HepG2 (cell line): ENCODE data around the gene SYPL1. TPM values are rescaled to one million over a fixed set of nuclear protein-coding genes. Genes with fewer than 3 reads are reported as not detected.

Experiments used
- ATF2 ChIP-seq: sonication (generic); formaldehyde crosslinking; IDR thresholded peaks from 2 replicates; pipeline ENCODE4 v1.4.0; 2020; ENCODE audit warnings: missing genetic modification reagents
- EP300 ChIP-seq, 3 experiments: sonication (generic) in 1 of 3; formaldehyde crosslinking in 1 of 3; IDR thresholded peaks; 2 replicates each; pipeline versions ENCODE4 v1.5.1 to v1.6.1; 2011 to 2020; ENCODE audit warnings: low read depth in 2 of 3, low read length in 2 of 3, borderline replicate concordance in 1 of 3, improper control_type of control experiment in 1 of 3, mild to moderate bottlenecking in 1 of 3, missing genetic modification reagents in 1 of 3, moderate library complexity in 1 of 3
- FOXJ3 ChIP-seq: sonication (generic); formaldehyde crosslinking; IDR thresholded peaks from 2 replicates; pipeline ENCODE4 v1.4.0; 2020; ENCODE audit warnings: missing genetic modification reagents, mild to moderate bottlenecking, borderline replicate concordance
- FOXP4 ChIP-seq: sonication (generic); formaldehyde crosslinking; IDR thresholded peaks from 2 replicates; pipeline ENCODE4 v1.4.0; 2020; ENCODE audit warnings: missing genetic modification reagents
- NCOA2 ChIP-seq: sonication (generic); formaldehyde crosslinking; IDR thresholded peaks from 2 replicates; pipeline ENCODE4 v1.8.0; 2022; ENCODE audit warnings: inconsistent platforms
- NFYB ChIP-seq: sonication (generic); formaldehyde crosslinking; IDR thresholded peaks from 2 replicates; pipeline ENCODE4 v1.4.0; 2020; ENCODE audit warnings: missing genetic modification reagents
- PPARG ChIP-seq: conservative IDR thresholded peaks from 2 replicates; pipeline ENCODE4 v1.6.1; 2016; ENCODE audit warnings: missing biosample characterization, missing genetic modification reagents
- RFXAP ChIP-seq: sonication (generic); formaldehyde crosslinking; IDR thresholded peaks from 2 replicates; pipeline ENCODE4 v1.4.0; 2020; ENCODE audit warnings: missing genetic modification reagents, borderline replicate concordance
- SAP130 ChIP-seq: IDR thresholded peaks from 2 replicates; pipeline ENCODE4 v1.6.1; 2016; ENCODE audit warnings: low read depth
- TFDP2 ChIP-seq: sonication (generic); formaldehyde crosslinking; IDR thresholded peaks from 2 replicates; pipeline ENCODE4 v1.4.0; 2020; ENCODE audit warnings: missing genetic modification reagents
- ZBTB37 ChIP-seq: sonication (generic); formaldehyde crosslinking; IDR thresholded peaks from 2 replicates; pipeline ENCODE4 v1.4.0; 2020; ENCODE audit warnings: mild to moderate bottlenecking, missing genetic modification reagents
- ZNF143 ChIP-seq: sonication (generic); formaldehyde crosslinking; IDR thresholded peaks from 2 replicates; pipeline ENCODE4 v1.4.0; 2020; ENCODE audit warnings: missing genetic modification reagents
- ZNF280D ChIP-seq: sonication (generic); formaldehyde crosslinking; IDR thresholded peaks from 2 replicates; pipeline ENCODE4 v1.5.1; 2020; ENCODE audit warnings: mild to moderate bottlenecking, missing genetic modification reagents
- ZNF580 ChIP-seq: IDR thresholded peaks from 2 replicates; pipeline ENCODE4 v1.6.1; 2016; ENCODE audit warnings: low read depth, borderline replicate concordance
- ZNF691 ChIP-seq: sonication (generic); formaldehyde crosslinking; IDR thresholded peaks from 2 replicates; pipeline ENCODE4 v1.4.0; 2020; ENCODE audit warnings: missing genetic modification reagents, low read depth, mild to moderate bottlenecking, borderline replicate concordance
- ZNF709 ChIP-seq: sonication (generic); formaldehyde crosslinking; IDR thresholded peaks from 2 replicates; pipeline ENCODE4 v1.5.0; 2020; ENCODE audit warnings: mild to moderate bottlenecking, missing genetic modification reagents
- polyA plus RNA-seq, 8 experiments: library from polyadenylated mRNA; depleted of rRNA in 3 of 8; stranded (reverse) in 7 of 8; unstranded in 1 of 8; fragments of >200 nt; fragmentation: Illumina TruSeq in 4 of 8; extraction: Trizol in 4 of 8; gene quantifications; 2 replicates each; pipeline versions ENCODE4 v1.2.1 to v1.2.3, GENCODE V29; 2011 to 2016; ENCODE audit warnings: low read depth in 4 of 8, missing spikeins in 1 of 8, mixed read lengths in 1 of 8; ENCODE audit not compliant: insufficient read depth in 1 of 8
- total RNA-seq, 5 experiments: library from RNA; depleted of rRNA; stranded (reverse); fragments of >200 nt; fragmentation: Illumina TruSeq; extraction: Trizol; gene quantifications; 2 replicates each; pipeline ENCODE4 v1.2.3, GENCODE V29; 2016; ENCODE audit warnings: low read depth in 1 of 5

Gene SYPL1
- total and polyA plus RNA-seq, 2 of the 13 experiments (the other 11 are each of a cell fraction or from before 2014, with no cell fraction given) = 27.5 to 40.2 TPM

GRCh38 chr7:106071999-106072714 lies 40.0 kb downstream of the SYPL1 start (continued):
- 0 out of 2 replicates have a peak, but pooled peaks have one; percentile 22 for TF ChIP-seq TFDP2 (CRISPR knock-in tag)
- TF ChIP-seq RFXAP = 0 out of 2 replicates have a peak, but pooled peaks have one; percentile 36
- TF ChIP-seq EP300 (IDR thresholded peaks at IDR 0.05; ENCODE audit: low read depth in 2 of 2, low read length in 2 of 2) = peak in 1 of 2 experiments; percentile 29; a peak in 1 of 4 replicates
- TF ChIP-seq EP300 (CRISPR knock-in tag; IDR thresholded peaks at IDR 0.05; ENCODE audit: borderline replicate concordance) = no peak; the same call in 1 of the 2 replicates
- TF ChIP-seq FOXJ3 = peak; percentile 79; the same call in 1 of the 2 replicates
- TF ChIP-seq ZNF580 (CRISPR knock-in tag) = 0 out of 2 replicates have a peak, but pooled peaks have one; percentile 49
- TF ChIP-seq ZNF143 (CRISPR knock-in tag) = no peak
- TF ChIP-seq ATF2 (CRISPR knock-in tag) = peak; percentile 47; the same call in 1 of the 2 replicates
- 0 out of 2 replicates have a peak, but pooled peaks have one; percentile 41 for TF ChIP-seq ZNF280D (CRISPR knock-in tag)
- peak; percentile 60; the same call in 1 of the 2 replicates for TF ChIP-seq ZNF709
- TF ChIP-seq SAP130 (CRISPR knock-in tag) = peak; percentile 71
- TF ChIP-seq FOXP4 (CRISPR knock-in tag) = peak; percentile 64
- peak; percentile 52 for TF ChIP-seq NFYB (CRISPR knock-in tag)
- TF ChIP-seq ZBTB37 (CRISPR knock-in tag) = no peak
- peak; percentile 55 for TF ChIP-seq NCOA2 (CRISPR knock-in tag)
- 0 out of 2 replicates have a peak, but pooled peaks have one; percentile 36 for TF ChIP-seq PPARG (CRISPR knock-in tag)
- TF ChIP-seq ZNF691 (CRISPR knock-in tag) = 0 out of 2 replicates have a peak, but pooled peaks have one; percentile 27
